Endodermal cell (in vitro differentiated cells): ENCODE data around the gene POU2AF2. TPM values are rescaled to one million over a fixed set of nuclear protein-coding genes. Genes with fewer than 3 reads are reported as not detected.

ENCODE experiments used
- DNase-seq: peaks from one replicate; pipeline ENCODE4 v3.0.0-alpha.2; 2017
- H3K27ac ChIP-seq: 2 replicates; pipeline ENCODE4 v1.5.1; 2013; ENCODE audit warnings: mild to moderate bottlenecking, low read depth, low read length, moderate library complexity
- H3K27me3 ChIP-seq: 2 replicates; pipeline ENCODE4 v1.6.1; 2013; ENCODE audit warnings: mild to moderate bottlenecking, low read length, moderate library complexity; ENCODE audit not compliant: insufficient read depth, control insufficient read depth, poor library complexity, severe bottlenecking
- H3K36me3 ChIP-seq: 2 replicates; pipeline ENCODE4 v1.7.0; 2013; ENCODE audit warnings: mild to moderate bottlenecking, low read length, moderate library complexity; ENCODE audit not compliant: control insufficient read depth, insufficient read depth
- H3K4me1 ChIP-seq: one replicate; pipeline ENCODE4 v1.7.0; 2013; ENCODE audit warnings: low read length; ENCODE audit not compliant: control insufficient read depth, insufficient read depth
- H3K4me3 ChIP-seq: 2 replicates; pipeline ENCODE4 v1.5.1; 2013; ENCODE audit warnings: mild to moderate bottlenecking, low read length, moderate library complexity
- H3K9ac ChIP-seq: 2 replicates; pipeline ENCODE4 v1.6.1; 2013; ENCODE audit warnings: mild to moderate bottlenecking, low read length, moderate library complexity; ENCODE audit not compliant: poor library complexity, severe bottlenecking; ENCODE audit errors: extremely low read depth
- H3K9me3 ChIP-seq: 2 replicates; pipeline ENCODE4 v1.6.1; 2013; ENCODE audit warnings: mild to moderate bottlenecking, low read length, moderate library complexity; ENCODE audit not compliant: control insufficient read depth
- H3K27ac Mint-ChIP-seq: 2 replicates; pipeline ENCODE4 v1.8.0; 2020; ENCODE audit warnings: mixed read lengths
- H3K27me3 Mint-ChIP-seq: 2 replicates; pipeline ENCODE4 v1.8.0; 2021; ENCODE audit warnings: mild to moderate bottlenecking, mixed read lengths; ENCODE audit not compliant: insufficient read depth
- H3K36me3 Mint-ChIP-seq: 2 replicates; pipeline ENCODE4 v1.8.0; 2020; ENCODE audit warnings: low read depth, mixed read lengths
- H3K4me1 Mint-ChIP-seq: 2 replicates; pipeline ENCODE4 v1.8.0; 2020; ENCODE audit warnings: mixed read lengths
- H3K4me3 Mint-ChIP-seq: 2 replicates; pipeline ENCODE4 v1.8.0; 2020; ENCODE audit warnings: mild to moderate bottlenecking, moderate library complexity, mixed read lengths
- H3K9me3 Mint-ChIP-seq: 2 replicates; pipeline ENCODE4 v1.8.0; 2020; ENCODE audit warnings: mild to moderate bottlenecking, mixed read lengths
- CTCF ChIP-seq: fragments of 200-600 bp; sonication (generic); conservative IDR thresholded peaks from 2 replicates; pipeline ENCODE4 v1.5.0; 2021; ENCODE audit warnings: antibody characterized with exemption, mild to moderate bottlenecking
- WGBS, 2 experiments: methylation state at CpG; one replicate each; pipeline versions ENCODE4 v1.1.5 to v1.1.7; 2013; ENCODE audit warnings: missing lambda C conversion rate in 2 of 2, mixed read lengths in 1 of 2; ENCODE audit not compliant: insufficient coverage in 1 of 2, insufficient read length in 1 of 2; 5-methylcytosine and 5-hydroxymethylcytosine counted together
- total RNA-seq, 2 donors: library from RNA; stranded (reverse); fragmentation: NEBNext Ultra II Directional in 1 of 2; extraction: Animal tissue kit (Norgen Biotek cat#: 25700) in 1 of 2; gene quantifications; 2 replicates in 1 of 2; 3 replicates in 1 of 2; pipeline ENCODE4 v1.2.1, GENCODE V29; 2021

The POU2AF2 gene
- total RNA-seq, 2 donors from 2014 or later: not detected

GRCh38 chr11:111307472-111308108, 62.1 kb downstream of the POU2AF2 start:
- peak; percentile 23 for TF ChIP-seq CTCF
- Histone ChIP-seq H3K27me3 (peaks cover 54% of the 10 kb centered on the region), H3K4me1 (peaks cover 6% of the 10 kb centered on the region), H3K9me3 (no peaks in the 10 kb centered on the region), H3K36me3 (no peaks in the 10 kb centered on the region), H3K4me3 (no peak overlapping the region), H3K27ac (no peak overlapping the region), H3K9ac (no peak overlapping the region)
- Mint-ChIP-seq H3K9me3 (no peaks in the 10 kb centered on the region), H3K36me3 (no peaks in the 10 kb centered on the region), H3K4me3 (no peak overlapping the region), H3K27me3 (peaks cover 57% of the 10 kb centered on the region), H3K4me1 (peaks cover 29% of the 10 kb centered on the region), H3K27ac (no peak overlapping the region)
- no peak for DNase-seq
- WGBS, 2 experiments: 89 to 94% methylated on average over 3 of the region's 3 CpGs

DNA sequence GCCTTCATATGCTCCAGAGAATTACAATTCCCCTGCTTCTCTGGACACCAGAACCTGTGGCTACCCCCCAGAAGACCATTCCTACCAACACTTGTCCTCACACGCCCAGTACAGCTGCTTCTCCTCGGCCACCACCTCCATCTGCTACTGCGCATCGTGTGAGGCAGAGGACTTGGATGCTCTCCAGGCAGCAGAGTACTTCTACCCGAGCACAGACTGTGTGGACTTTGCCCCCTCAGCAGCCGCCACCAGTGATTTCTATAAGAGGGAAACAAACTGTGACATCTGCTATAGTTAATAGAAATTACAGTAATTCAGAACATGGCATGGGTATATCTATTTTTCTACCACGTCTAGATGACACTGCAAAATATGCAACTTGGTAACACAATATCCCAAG, 62.6 kb downstream of the POU2AF2 start:
- no peak overlapping the region for H3K27ac Mint-ChIP-seq
- H3K9me3 ChIP-seq: no peaks in the 10 kb centered on the region

DNA sequence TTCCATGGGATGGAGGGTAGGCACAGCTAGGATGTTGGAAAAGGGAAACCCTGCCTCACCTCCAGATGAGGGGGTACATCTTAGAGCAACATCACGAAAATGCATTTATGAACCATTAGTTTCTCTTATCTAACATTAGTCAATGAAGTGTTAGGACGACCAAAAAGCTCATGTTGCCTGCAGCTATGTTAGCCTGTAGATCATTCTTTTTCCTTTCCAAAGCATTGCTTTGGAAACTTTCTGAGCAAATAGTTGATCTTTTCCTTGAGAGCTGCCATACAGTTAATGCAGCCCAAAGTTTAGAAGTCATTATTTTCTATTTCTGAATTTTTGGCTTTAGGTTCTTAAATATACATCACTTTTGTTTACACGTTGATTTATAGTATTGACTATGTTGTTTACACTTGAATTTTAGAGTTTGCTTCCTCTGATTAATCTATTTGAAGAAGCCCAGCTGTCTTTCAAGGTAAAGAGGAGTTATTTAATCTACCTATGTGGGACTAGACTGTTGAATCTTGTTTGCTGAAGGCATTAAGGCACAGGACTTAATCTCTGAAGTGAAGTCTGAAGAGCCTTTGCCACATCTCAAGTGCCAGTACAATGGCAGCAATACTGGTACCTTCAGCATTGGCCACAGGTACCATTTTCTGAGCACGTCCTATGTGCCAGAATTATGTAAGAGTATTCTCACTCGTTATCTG, 63.8 kb downstream of the POU2AF2 start:
- WGBS, 2 experiments: 85 to 95% methylated on average over 5 of the region's 5 CpGs
- peaks cover 52% of the 10 kb centered on the region for H3K27me3 ChIP-seq
- no peak for TF ChIP-seq CTCF
- Mint-ChIP-seq H3K4me3 (no peak overlapping the region), H3K36me3 (no peaks in the 10 kb centered on the region), H3K9me3 (peaks cover 3% of the 10 kb centered on the region), H3K27me3 (peaks cover 60% of the 10 kb centered on the region), H3K4me1 (peaks cover 25% of the 10 kb centered on the region), H3K27ac (no peak overlapping the region)
- no peak overlapping the region for H3K27ac ChIP-seq
- H3K36me3 ChIP-seq: no peaks in the 10 kb centered on the region
- H3K9me3 ChIP-seq: no peaks in the 10 kb centered on the region
- H3K4me3 ChIP-seq: no peak overlapping the region
- no peak overlapping the region for H3K9ac ChIP-seq
- DNase-seq: no peak
- H3K4me1 ChIP-seq: peaks cover 6% of the 10 kb centered on the region

More for the DNA sequence above, 62.6 kb downstream of the POU2AF2 start:
- 96 to 100% methylated on average over 6 to 7 of the region's 7 CpGs for WGBS, 2 experiments
- no peak overlapping the region for H3K9ac ChIP-seq
- H3K27me3 ChIP-seq: peaks cover 52% of the 10 kb centered on the region
- Mint-ChIP-seq H3K4me1 (peaks cover 29% of the 10 kb centered on the region), H3K27me3 (peaks cover 59% of the 10 kb centered on the region), H3K4me3 (no peak overlapping the region), H3K9me3 (no peaks in the 10 kb centered on the region), H3K36me3 (no peaks in the 10 kb centered on the region)
- DNase-seq: no peak
- H3K36me3 ChIP-seq: no peaks in the 10 kb centered on the region
- peaks cover 6% of the 10 kb centered on the region for H3K4me1 ChIP-seq
- no peak overlapping the region for H3K27ac ChIP-seq
- no peak overlapping the region for H3K4me3 ChIP-seq
- no peak for TF ChIP-seq CTCF
